Calu3 (cell line): ENCODE measurements around the gene TPCN2. TPM values are rescaled to one million over a fixed set of nuclear protein-coding genes. Genes with fewer than 3 reads are reported as not detected.

Source experiments
- BruUV-seq: library from RNA; stranded (reverse); fragments of 400-500 nt; replicated peaks from 2 replicates; lab custom pipeline; 2021; lab: Mats Ljungman, UMichigan
- CTCF ChIA-PET: fragments of 300-600 bp; sonication (Branson Sonifier 250); formaldehyde crosslinking; loops from one replicate; lab custom pipeline; 2022; ENCODE audit warnings: antibody characterized with exemption; lab: Charles Lee
- DNase-seq: peaks from one replicate; pipeline ENCODE4 v3.0.0; 2022
- H3K27ac Mint-ChIP-seq: one replicate; pipeline ENCODE4 v1.8.0; 2022; ENCODE audit warnings: mixed read lengths; ENCODE audit not compliant: unreplicated experiment
- H3K27me3 Mint-ChIP-seq: one replicate; pipeline ENCODE4 v1.8.0; 2022; ENCODE audit warnings: mixed read lengths; ENCODE audit not compliant: unreplicated experiment
- H3K36me3 Mint-ChIP-seq: one replicate; pipeline ENCODE4 v1.8.0; 2022; ENCODE audit warnings: mild to moderate bottlenecking, moderate library complexity, mixed read lengths; ENCODE audit not compliant: insufficient read depth, unreplicated experiment
- H3K4me1 Mint-ChIP-seq: one replicate; pipeline ENCODE4 v1.8.0; 2022; ENCODE audit warnings: mild to moderate bottlenecking, low read depth, mixed read lengths; ENCODE audit not compliant: unreplicated experiment
- H3K4me3 Mint-ChIP-seq: one replicate; pipeline ENCODE4 v1.8.0; 2022; ENCODE audit warnings: mild to moderate bottlenecking, low read depth, moderate library complexity, mixed read lengths; ENCODE audit not compliant: unreplicated experiment
- H3K9me3 Mint-ChIP-seq: one replicate; pipeline ENCODE4 v1.8.0; 2022; ENCODE audit warnings: low read depth, mixed read lengths; ENCODE audit not compliant: unreplicated experiment
- CTCF ChIP-seq: fragments of 200-600 bp; IDR thresholded peaks from one replicate; pipeline ENCODE4 v1.8.0; 2022; ENCODE audit warnings: antibody characterized with exemption; ENCODE audit not compliant: unreplicated experiment
- intact Hi-C: fragments of 100-400 bp; cut with micrococcal nuclease; formaldehyde crosslinking; loops from one replicate; pipeline ENCODE4 v1.10.0; 2022; ENCODE audit not compliant: unreplicated experiment
- total RNA-seq: library from RNA; stranded (reverse); gene quantifications from 2 replicates; pipeline ENCODE4 v1.2.3, GENCODE V29; 2022

TPCN2 gene
- total RNA-seq, 1 experiment from 2014 or later = 21.9 TPM

- Mint-ChIP-seq H3K36me3 (peaks cover 13% of the 10 kb centered on the region), H3K4me1 (peaks cover 10% of the 10 kb centered on the region), H3K9me3 (no peaks in the 10 kb centered on the region), H3K27me3 (no peaks in the 10 kb centered on the region), H3K4me3 (no peak overlapping the region), H3K27ac (no peak overlapping the region)
- no TSS peak for BruUV-seq
- CTCF ChIA-PET = no interaction called here
- TF ChIP-seq CTCF = no peak
- intact Hi-C loops = no loop called here
- DNase-seq = no peak
Measured at GRCh38 chr11:69078930-69079605, 30.3 kb downstream of the TPCN2 start.

- DNase-seq = no peak
- no peak overlapping the region for H3K4me3 Mint-ChIP-seq
- intact Hi-C loops = no loop called here
- peaks cover 10% of the 10 kb centered on the region for H3K4me1 Mint-ChIP-seq
- no peak for TF ChIP-seq CTCF
- no TSS peak for BruUV-seq
- no peaks in the 10 kb centered on the region for H3K27me3 Mint-ChIP-seq
- H3K36me3 Mint-ChIP-seq = peaks cover 13% of the 10 kb centered on the region
- H3K9me3 Mint-ChIP-seq = no peaks in the 10 kb centered on the region
- H3K27ac Mint-ChIP-seq = no peak overlapping the region
- CTCF ChIA-PET = interaction anchor here (0.6 kb wide), 2 partner anchors 9 to 210 kb away, joined by 3 to 4 read pairs; no protein-coding TSS in a partner anchor
Measured at GRCh38 chr11:69079661-69080256, 31.0 kb downstream of the TPCN2 start.

GRCh38 chr11:69080257-69080995 lies 31.7 kb downstream of the TPCN2 start:
- no peak for TF ChIP-seq CTCF
- H3K27ac Mint-ChIP-seq = no peak overlapping the region
- peaks cover 19% of the 10 kb centered on the region for H3K36me3 Mint-ChIP-seq
- no TSS peak for BruUV-seq
- H3K9me3 Mint-ChIP-seq = no peaks in the 10 kb centered on the region
- H3K27me3 Mint-ChIP-seq = no peaks in the 10 kb centered on the region
- CTCF ChIA-PET = interaction anchor here (0.6 kb wide), 2 partner anchors 9 to 210 kb away, joined by 3 to 4 read pairs; no protein-coding TSS in a partner anchor
- DNase-seq = peak; percentile 26
- no peak overlapping the region for H3K4me3 Mint-ChIP-seq
- intact Hi-C loops = no loop called here
- H3K4me1 Mint-ChIP-seq = peaks cover 7% of the 10 kb centered on the region

- CTCF ChIA-PET = no interaction called here
- H3K4me1 Mint-ChIP-seq = no peaks in the 10 kb centered on the region
- no peaks in the 10 kb centered on the region for H3K9me3 Mint-ChIP-seq
- no peaks in the 10 kb centered on the region for H3K27me3 Mint-ChIP-seq
- no TSS peak for BruUV-seq
- peaks cover 20% of the 10 kb centered on the region for H3K36me3 Mint-ChIP-seq
- no peak overlapping the region for H3K4me3 Mint-ChIP-seq
- intact Hi-C loops = no loop called here
- no peak overlapping the region for H3K27ac Mint-ChIP-seq
- no peak for TF ChIP-seq CTCF
- DNase-seq = no peak
Measured at GRCh38 chr11:69081180-69081579, 32.4 kb downstream of the TPCN2 start.
